Central memory CD4-positive, alpha-beta T cell (primary cell): ENCODE data around the gene C4A.
"Not testable (repeated sequence)": the region's sequence is repeated elsewhere in the genome, so short reads cannot be mapped to it uniquely, and the experiment has no call there.

Source experiments
- DNase-seq: peaks from one replicate; pipeline ENCODE4 v3.0.0; 2022

The C4A gene

GRCh38 chr6:32037136-32037535, 55.3 kb downstream of the C4A start:
- DNase-seq, result not testable (repeated sequence)

DNA sequence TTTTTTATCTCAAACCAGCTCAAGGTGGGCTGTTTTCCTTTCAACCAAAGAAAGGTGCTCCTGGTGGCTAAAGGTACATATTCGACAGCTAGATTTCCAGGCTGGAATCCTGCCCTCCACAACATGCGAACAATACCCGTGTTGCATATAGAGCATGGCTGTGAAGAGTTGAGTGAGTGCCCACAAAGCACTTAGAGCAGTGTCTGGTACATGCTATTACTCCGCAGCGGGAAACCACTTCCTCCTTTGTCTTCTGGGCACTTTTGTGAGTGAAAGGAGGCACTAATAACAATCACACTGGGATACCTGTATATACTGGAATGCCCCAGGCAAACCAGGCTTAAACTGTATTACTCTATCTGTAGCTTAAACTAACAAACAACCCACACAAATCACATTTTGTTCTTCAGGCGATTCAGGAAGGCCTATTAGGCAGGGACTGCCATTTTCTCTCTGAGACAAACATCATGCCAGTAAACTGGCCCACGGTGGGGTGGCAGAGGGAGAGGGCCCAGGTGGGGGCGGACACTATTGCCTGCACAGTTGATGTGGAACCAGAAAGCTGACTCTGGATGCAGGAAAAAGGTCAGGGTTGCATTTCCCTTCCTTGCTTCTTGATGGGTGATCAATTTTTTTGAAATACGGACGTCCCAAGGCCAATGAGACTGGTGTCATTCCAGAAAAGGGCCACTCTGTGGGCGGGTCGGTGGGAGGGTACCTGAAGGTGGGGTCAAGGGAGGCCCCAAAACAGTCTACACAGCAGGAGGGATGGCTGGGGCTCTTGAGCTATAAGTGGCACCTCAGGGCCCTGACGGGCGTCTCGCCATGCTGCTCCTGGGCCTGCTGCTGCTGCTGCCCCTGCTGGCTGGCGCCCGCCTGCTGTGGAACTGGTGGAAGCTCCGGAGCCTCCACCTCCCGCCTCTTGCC, 56.0 kb downstream of the C4A start, which contains the start of gene CYP21A2:
Gene CYP21A2, plus strand, starts transcription at position 818 of the 927 bp plus-strand sequence. Its CDS starts 8 bp downstream, at position 826.
- DNase-seq, result not testable (repeated sequence)

DNA sequence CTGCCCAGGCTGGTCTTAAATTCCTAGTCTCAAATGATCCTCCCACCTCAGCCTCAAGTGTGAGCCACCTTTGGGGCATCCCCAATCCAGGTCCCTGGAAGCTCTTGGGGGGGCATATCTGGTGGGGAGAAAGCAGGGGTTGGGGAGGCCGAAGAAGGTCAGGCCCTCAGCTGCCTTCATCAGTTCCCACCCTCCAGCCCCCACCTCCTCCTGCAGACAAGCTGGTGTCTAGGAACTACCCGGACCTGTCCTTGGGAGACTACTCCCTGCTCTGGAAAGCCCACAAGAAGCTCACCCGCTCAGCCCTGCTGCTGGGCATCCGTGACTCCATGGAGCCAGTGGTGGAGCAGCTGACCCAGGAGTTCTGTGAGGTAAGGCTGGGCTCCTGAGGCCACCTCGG, 57.0 kb downstream of the C4A start:
- not testable (repeated sequence) for DNase-seq

DNA sequence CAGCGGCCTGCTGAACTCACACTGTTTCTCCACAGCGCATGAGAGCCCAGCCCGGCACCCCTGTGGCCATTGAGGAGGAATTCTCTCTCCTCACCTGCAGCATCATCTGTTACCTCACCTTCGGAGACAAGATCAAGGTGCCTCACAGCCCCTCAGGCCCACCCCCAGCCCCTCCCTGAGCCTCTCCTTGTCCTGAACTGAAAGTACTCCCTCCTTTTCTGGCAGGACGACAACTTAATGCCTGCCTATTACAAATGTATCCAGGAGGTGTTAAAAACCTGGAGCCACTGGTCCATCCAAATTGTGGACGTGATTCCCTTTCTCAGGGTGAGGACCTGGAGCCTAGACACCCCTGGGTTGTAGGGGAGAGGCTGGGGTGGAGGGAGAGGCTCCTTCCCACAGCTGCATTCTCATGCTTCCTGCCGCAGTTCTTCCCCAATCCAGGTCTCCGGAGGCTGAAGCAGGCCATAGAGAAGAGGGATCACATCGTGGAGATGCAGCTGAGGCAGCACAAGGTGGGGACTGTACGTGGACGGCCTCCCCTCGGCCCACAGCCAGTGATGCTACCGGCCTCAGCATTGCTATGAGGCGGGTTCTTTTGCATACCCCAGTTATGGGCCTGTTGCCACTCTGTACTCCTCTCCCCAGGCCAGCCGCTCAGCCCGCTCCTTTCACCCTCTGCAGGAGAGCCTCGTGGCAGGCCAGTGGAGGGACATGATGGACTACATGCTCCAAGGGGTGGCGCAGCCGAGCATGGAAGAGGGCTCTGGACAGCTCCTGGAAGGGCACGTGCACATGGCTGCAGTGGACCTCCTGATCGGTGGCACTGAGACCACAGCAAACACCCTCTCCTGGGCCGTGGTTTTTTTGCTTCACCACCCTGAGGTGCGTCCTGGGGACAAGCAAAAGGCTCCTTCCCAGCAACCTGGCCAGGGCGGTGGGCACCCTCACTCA, 57.7 kb downstream of the C4A start:
- not testable (repeated sequence) for DNase-seq

GRCh38 chr6:32040299-32041049, 58.6 kb downstream of the C4A start:
- DNase-seq, result not testable (repeated sequence)

DNA sequence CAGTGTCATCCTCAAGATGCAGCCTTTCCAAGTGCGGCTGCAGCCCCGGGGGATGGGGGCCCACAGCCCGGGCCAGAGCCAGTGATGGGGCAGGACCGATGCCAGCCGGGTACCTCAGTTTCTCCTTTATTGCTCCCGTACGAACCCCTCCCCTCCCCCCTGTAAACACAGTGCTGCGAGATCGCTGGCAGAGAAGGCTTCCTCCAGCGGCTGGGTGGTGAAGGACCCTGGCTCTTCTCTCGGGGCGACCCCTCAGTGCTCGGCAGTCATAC, 59.1 kb downstream of the C4A start:
- DNase-seq, result not testable (repeated sequence)

- DNase-seq, result not testable (repeated sequence)
These were observed 59.5 kb downstream of the C4A start for GRCh38 chr6:32041385-32041784.

DNA sequence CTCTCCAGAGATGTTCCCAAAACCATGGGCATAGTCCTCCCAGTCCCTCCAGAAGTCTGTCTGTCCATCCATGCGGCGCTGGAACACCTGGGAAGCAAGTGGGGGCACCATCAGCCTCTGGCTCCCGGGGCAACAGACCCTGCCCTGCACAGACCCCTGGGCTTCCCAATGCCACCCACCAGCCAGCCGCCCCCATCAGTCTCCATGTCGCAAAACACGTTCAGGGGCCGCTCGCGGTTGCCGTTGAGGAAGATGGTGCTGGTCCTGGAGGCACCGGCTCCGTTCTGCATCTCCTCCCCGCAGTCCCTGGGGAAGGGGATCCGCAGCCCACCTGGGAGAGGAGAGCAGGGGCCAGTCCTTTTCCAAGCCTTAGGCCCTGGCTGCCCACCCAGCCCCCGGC, 60.4 kb downstream of the C4A start:
- DNase-seq, result not testable (repeated sequence)

DNA sequence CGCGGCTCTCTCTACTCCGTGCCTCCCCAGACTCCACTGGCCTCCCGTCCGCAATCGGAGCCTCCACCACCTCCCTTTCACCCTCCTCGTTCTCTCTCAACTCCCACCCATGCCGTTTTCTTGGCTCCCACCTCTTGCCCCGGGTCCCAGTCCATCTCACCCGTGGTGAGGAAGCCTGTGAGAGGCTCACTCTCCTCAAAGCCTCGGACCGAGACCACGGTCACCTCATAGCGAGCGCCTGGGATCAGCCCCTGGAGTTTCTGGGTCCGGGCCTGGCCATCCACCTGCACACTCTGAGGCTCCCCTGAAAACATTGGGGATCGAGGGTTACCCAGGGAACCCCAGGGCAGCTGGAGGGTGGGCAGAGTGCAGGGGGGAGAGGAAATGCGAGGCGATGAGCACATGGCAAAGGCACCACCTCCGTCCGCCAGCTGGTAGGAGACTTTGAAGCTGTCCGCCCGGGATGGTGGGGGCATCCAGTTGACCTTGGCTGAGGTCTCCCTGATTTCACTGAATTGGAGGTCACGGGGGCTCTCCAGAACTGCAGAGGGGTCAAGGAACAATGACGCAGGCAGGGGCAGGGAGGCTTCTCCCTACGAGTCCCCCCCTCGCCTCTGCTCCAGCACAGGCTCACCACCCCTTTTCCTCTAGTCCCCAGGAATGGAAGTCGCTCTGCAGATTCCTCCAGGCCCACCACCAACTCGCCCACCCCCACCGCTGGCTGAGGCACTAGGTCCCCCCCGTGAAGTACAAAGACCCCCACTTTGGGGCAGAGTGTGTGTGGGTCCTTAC, 61.9 kb downstream of the C4A start:
- DNase-seq, result not testable (repeated sequence)

DNA sequence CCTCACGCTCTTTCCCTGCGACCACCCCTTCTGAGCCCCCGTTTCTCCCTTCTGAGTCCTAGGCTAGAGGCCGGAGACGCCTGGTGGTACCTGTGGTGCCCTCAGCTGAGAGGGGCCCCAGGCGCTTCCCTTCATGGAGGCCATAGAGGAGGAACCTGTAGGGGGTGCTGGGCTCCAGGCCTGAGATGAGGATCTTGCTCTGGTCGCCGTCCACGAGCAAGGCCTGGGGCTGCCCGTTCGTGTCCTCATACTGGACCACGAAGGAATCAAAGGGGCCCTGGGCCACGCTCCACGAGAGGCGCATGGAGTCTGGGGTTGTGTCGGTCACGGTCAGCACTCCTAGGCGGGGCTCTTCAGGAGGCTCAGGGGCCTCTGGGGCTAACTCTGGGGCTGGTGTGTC, 63.1 kb downstream of the C4A start:
- DNase-seq, result not testable (repeated sequence)

DNA sequence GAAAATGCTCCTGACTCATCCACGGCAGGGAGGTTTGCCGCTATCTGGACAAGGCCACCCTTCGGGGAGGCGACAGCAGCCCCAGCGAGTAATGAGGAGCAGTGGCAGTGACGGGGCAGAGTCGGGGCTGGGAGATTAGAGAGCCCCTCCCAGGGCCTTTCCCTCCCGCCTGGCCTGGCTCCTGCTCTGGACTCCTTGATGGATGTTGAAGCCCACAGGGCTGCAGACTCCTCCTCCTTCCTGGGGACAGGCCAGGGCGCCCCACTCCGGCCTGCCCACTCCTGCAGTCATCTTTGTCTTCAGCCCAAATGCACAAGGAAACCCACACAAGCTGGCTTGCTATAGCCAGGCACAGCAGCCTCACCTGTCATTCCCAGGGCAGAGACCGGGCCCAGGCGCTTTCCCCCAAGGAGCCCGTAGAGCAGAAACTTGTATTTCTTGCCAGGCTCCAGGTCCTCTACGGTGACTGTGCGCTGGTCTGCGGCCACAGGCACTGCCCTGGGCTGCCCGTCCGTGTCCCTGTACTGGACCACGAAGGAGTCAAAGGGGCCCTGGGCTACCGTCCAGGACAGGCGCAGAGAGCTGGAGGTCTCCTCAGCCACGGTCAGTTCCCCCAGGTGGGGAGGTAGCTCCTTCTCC, 64.1 kb downstream of the C4A start:
- no peak for DNase-seq

GRCh38 chr6:32046450-32047083, 64.7 kb downstream of the C4A start:
- no peak for DNase-seq

GRCh38 chr6:32047084-32047478, 65.2 kb downstream of the C4A start:
- DNase-seq, result no peak

GRCh38 chr6:32047539-32047854, 65.6 kb downstream of the C4A start:
- DNase-seq, result no peak

- peak; percentile 36 for DNase-seq
These were observed 66.3 kb downstream of the C4A start for GRCh38 chr6:32047855-32048766.

GRCh38 chr6:32049149-32049548, 67.3 kb downstream of the C4A start:
- not testable (repeated sequence) for DNase-seq

DNA sequence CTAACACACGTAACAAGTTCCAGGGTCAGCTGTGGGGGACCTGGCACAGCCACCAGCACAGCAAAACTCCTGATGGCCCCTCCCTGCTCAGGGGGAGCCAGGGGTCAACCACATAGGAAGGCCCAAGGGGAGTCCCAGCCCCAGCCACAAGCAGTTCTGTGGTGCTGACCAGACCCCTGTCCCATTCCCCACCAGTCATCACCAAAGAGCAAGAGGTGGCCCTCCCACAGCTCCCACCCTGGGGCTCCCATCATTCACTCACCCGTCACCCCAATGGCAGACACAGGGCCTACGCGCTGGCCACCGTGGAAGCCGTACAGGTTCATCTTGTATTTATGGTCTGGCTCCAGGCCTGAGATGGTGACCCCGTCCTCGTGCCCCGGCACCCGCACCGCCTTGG, 67.9 kb downstream of the C4A start:
- not testable (repeated sequence) for DNase-seq

DNA sequence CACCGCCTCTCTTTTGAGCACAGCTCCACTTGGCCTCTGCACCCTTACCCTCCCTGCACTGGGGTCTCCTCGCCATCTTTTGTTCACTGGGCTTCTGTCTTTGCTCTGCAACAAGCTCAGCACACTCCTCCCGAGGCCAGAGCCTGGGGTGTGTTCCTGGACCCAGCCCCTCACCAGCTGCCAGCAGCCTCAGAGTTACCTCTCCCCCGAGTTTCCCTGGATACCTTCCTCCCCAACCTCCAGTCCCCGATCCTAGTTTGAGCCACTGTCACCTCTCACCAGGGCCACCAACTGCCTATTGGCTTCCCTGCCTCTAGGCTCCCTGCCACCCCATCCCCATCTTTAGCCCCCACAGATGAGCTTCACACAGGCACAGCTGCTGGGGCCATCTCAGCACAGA, 68.7 kb downstream of the C4A start:
- DNase-seq, result no peak
